PC-9 (cell line): Measurements from ENCODE around the gene SLC6A19. TPM values are rescaled to one million over a fixed set of nuclear protein-coding genes. Genes with fewer than 3 reads are reported as not detected.

Experiments
- BruUV-seq: library from RNA; stranded (reverse); fragments of 400-500 nt; replicated peaks from 2 replicates; lab custom pipeline; 2021; lab: Mats Ljungman, UMichigan
- CTCF ChIA-PET: fragments of 300-600 bp; sonication (Branson Sonifier 250); formaldehyde crosslinking; loops from one replicate; lab custom pipeline; 2022; ENCODE audit warnings: antibody characterized with exemption; lab: Charles Lee
- POLR2A ChIA-PET: fragments of 300-600 bp; sonication (Branson Sonifier 250); formaldehyde crosslinking; loops from one replicate; lab custom pipeline; 2022; ENCODE audit warnings: antibody characterized with exemption; ENCODE audit not compliant: unreplicated experiment; lab: Charles Lee
- DNase-seq, 2 experiments: peaks; one replicate each; pipeline versions ENCODE4 v3.0.0 to v3.0.0-alpha.2; 2015 to 2022; ENCODE audit warnings: mixed read lengths in 1 of 2
- H2AFZ ChIP-seq: fragments of 200-600 bp; sonication (generic); 2 replicates; pipeline ENCODE4 v1.8.1; 2017; ENCODE audit warnings: antibody characterized with exemption
- H3F3A ChIP-seq: fragments of 200-600 bp; sonication (generic); 2 replicates; pipeline ENCODE4 v1.8.1; 2017; ENCODE audit warnings: antibody characterized with exemption, mild to moderate bottlenecking, low read depth; ENCODE audit not compliant: insufficient read depth
- H3K27ac ChIP-seq: fragments of 200-600 bp; sonication (generic); 2 replicates; pipeline ENCODE4 v1.6.1; 2016; ENCODE audit warnings: mixed run types
- H3K27me3 ChIP-seq: fragments of 200-600 bp; sonication (generic); 2 replicates; pipeline ENCODE4 v1.6.1; 2016; ENCODE audit warnings: low read depth, mixed run types; ENCODE audit not compliant: insufficient read depth
- H3K36me3 ChIP-seq: fragments of 200-600 bp; sonication (generic); 2 replicates; pipeline ENCODE4 v1.6.1; 2016; ENCODE audit warnings: low read depth, mixed run types
- H3K4me1 ChIP-seq: fragments of 200-600 bp; sonication (generic); replicated peaks from 2 replicates; pipeline ENCODE4 v1.6.1; 2016; ENCODE audit warnings: mixed run types; ENCODE audit not compliant: insufficient read depth
- H3K4me2 ChIP-seq: fragments of 200-600 bp; sonication (generic); 2 replicates; pipeline ENCODE4 v1.6.1; 2017; ENCODE audit warnings: mixed run types
- H3K4me3 ChIP-seq: fragments of 200-600 bp; sonication (generic); 2 replicates; pipeline ENCODE4 v1.6.1; 2016; ENCODE audit warnings: mixed run types
- H3K79me2 ChIP-seq: fragments of 200-600 bp; sonication (generic); 2 replicates; pipeline ENCODE4 v1.6.1; 2017; ENCODE audit warnings: low read depth, mixed run types
- H3K9me2 ChIP-seq: fragments of 200-600 bp; sonication (generic); 2 replicates; pipeline ENCODE4 v1.8.1; 2017; ENCODE audit warnings: mild to moderate bottlenecking; ENCODE audit not compliant: insufficient read depth
- H3K9me3 ChIP-seq: fragments of 200-600 bp; sonication (generic); 2 replicates; pipeline ENCODE4 v1.8.1; 2016; ENCODE audit warnings: low read depth; ENCODE audit not compliant: insufficient read depth
- H4K20me1 ChIP-seq: fragments of 200-600 bp; sonication (generic); 2 replicates; pipeline ENCODE4 v1.8.1; 2017; ENCODE audit not compliant: insufficient read depth
- CTCF ChIP-seq: fragments of 200-600 bp; sonication (generic); conservative IDR thresholded peaks from 2 replicates; pipeline ENCODE4 v1.6.1; 2017; ENCODE audit warnings: mixed run types, antibody characterized with exemption, mild to moderate bottlenecking, moderate library complexity
- EZH2 ChIP-seq: fragments of 200-600 bp; sonication (generic); IDR thresholded peaks from 2 replicates; pipeline ENCODE4 v1.8.0; 2017; ENCODE audit warnings: antibody characterized with exemption, low read depth
- intact Hi-C: fragments of 100-400 bp; cut with micrococcal nuclease; formaldehyde crosslinking; loops from one replicate; pipeline ENCODE4 v1.10.0; 2022; ENCODE audit not compliant: unreplicated experiment
- total RNA-seq: library from RNA; stranded (reverse); gene quantifications from 2 replicates; pipeline ENCODE4 v1.2.3, GENCODE V29; 2021

SLC6A19 gene
- total RNA-seq, 1 experiment from 2014 or later: not detected

DNA sequence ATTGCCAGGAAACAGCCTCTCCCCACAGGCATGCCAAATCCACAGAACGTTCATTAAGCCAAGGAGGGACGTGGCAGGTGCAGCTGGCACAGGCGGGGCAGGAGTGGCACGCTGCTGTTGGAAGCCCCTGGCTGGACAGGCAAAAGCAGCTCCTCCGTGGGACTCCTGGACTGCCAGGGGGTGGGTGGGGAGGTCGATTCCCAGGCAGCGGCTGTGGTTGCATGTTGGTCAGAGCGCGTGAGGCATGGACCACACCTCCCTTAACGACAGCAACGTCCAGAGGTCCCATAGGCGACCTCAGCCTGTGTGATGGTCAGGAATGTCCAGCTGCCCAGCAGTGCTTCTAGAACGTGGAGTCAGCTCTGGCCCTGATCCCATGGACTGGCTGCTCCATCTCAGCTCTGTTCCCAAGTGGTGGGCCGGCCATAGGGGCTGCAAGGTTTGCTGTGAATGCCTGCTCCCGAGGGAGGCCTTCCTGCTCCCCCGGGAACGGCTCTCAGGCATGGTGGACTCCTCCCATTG, 6.9 kb downstream of the SLC6A19 start:
- no peaks in the 10 kb centered on the region for H3K9me2 ChIP-seq
- intact Hi-C loops: loop anchor here (10.0 kb wide), 2 partner anchors 137 to 237 kb away; partner anchors contain the start of genes CLPTM1L and SLC6A3
- no peak for DNase-seq

DNA sequence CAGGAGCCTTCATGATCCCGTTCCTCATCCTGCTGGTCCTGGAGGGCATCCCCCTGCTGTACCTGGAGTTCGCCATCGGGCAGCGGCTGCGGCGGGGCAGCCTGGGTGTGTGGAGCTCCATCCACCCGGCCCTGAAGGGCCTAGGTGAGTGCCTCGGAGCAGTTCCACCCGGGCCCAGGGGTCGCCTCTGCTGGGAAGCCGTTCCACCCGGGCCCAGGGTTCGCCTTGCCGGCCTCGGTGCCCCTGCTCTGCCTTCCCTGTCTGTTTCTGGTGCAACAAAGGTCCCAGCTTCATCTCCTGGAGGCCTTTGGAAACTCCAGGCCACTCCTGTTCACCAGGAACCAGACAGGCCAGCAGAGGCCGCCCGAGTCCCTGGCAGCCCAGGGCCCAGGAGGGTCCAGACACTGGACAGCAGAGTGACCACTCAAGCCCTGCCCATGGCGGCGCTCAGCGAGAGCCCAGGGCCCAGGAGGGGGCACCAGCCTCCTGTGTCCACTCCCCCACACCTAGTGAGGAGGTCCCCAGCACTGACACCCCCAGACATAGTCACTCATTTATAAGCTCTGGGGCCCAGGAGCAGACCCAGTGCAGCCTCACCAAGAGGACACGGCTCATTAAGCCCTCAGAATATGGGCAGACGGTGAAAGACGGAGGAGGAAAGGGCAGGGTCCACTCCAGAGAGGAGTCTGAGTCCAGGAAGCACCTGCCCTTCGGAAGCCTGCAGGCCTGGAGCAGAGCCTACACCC, 7.5 kb downstream of the SLC6A19 start:
- peaks cover 29% of the 10 kb centered on the region for H4K20me1 ChIP-seq
- peaks cover 77% of the 10 kb centered on the region for H3K27me3 ChIP-seq
- H3K4me3 ChIP-seq: no peak overlapping the region
- CTCF ChIA-PET: interaction anchor here (0.6 to 0.9 kb wide), 2 partner anchors 40 to 440 kb away, joined by 3 to 6 read pairs; no protein-coding TSS in a partner anchor
- no peak overlapping the region for H3K4me2 ChIP-seq
- peak in 1 of 2 experiments; percentile 41 for DNase-seq
- POLR2A ChIA-PET: interaction anchor here (0.6 kb wide), 1 partner anchor 146 kb away, joined by 3 read pairs; no protein-coding TSS in a partner anchor
- H2AFZ ChIP-seq: no peak overlapping the region
- H3K9me2 ChIP-seq: no peaks in the 10 kb centered on the region
- H3F3A ChIP-seq: no peaks in the 10 kb centered on the region; the same call in 1 of the 2 replicates
- no peak overlapping the region for H3K27ac ChIP-seq
- no peaks in the 10 kb centered on the region for H3K79me2 ChIP-seq
- no peaks in the 10 kb centered on the region for H3K4me1 ChIP-seq
- no peaks in the 10 kb centered on the region for H3K36me3 ChIP-seq
- BruUV-seq: no TSS peak
- H3K9me3 ChIP-seq: no peaks in the 10 kb centered on the region
- no peak for TF ChIP-seq EZH2
- TF ChIP-seq CTCF: peak; percentile 50; the same call in 1 of the 2 replicates
- intact Hi-C loops: loop anchor here (10.0 kb wide), 2 partner anchors 136 to 236 kb away; partner anchors contain the start of genes CLPTM1L and SLC6A3

More for the DNA sequence above, 6.9 kb downstream of the SLC6A19 start:
- H3K4me2 ChIP-seq: no peak overlapping the region
- H3K36me3 ChIP-seq: no peaks in the 10 kb centered on the region
- no peaks in the 10 kb centered on the region for H3K79me2 ChIP-seq
- H3K27ac ChIP-seq: no peak overlapping the region
- CTCF ChIA-PET: interaction anchor here (0.5 to 0.9 kb wide), 3 partner anchors 40 to 440 kb away, joined by 3 to 8 read pairs (median 6); no protein-coding TSS in a partner anchor
- H2AFZ ChIP-seq: no peak overlapping the region
- H3K27me3 ChIP-seq: peaks cover 81% of the 10 kb centered on the region
- H3F3A ChIP-seq: no peaks in the 10 kb centered on the region; the same call in 1 of the 2 replicates
- H3K4me1 ChIP-seq: no peaks in the 10 kb centered on the region
- TF ChIP-seq CTCF (no peak), EZH2 (no peak)
- no peak overlapping the region for H3K4me3 ChIP-seq
- no TSS peak for BruUV-seq
- POLR2A ChIA-PET: interaction anchor here (0.6 kb wide), 1 partner anchor 147 kb away, joined by 3 read pairs; no protein-coding TSS in a partner anchor
- no peaks in the 10 kb centered on the region for H3K9me3 ChIP-seq
- H4K20me1 ChIP-seq: peaks cover 29% of the 10 kb centered on the region

DNA sequence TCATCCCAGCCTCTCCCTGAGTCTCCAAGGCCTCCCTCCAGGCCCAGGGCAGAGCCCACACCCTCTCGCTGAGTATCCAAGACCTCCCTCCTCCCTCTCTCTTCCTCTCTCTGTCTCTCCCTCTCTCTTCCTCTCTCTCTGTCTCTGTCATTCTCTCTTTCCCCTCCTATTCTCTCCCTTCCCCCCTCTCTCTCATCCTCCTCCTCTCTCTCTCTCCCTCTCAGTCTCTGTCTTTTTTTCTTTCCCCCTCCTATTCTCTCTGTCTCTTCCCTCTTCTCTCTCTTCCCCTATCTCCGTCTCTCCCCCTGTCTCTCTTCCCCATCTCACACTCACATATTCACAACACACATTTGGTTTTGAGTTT, 8.1 kb downstream of the SLC6A19 start:
- H3K4me3 ChIP-seq: no peak overlapping the region
- H3K27ac ChIP-seq: no peak overlapping the region
- no peak overlapping the region for H3K4me2 ChIP-seq
- H3K27me3 ChIP-seq: peaks cover 77% of the 10 kb centered on the region
- no peaks in the 10 kb centered on the region for H3K4me1 ChIP-seq
- CTCF ChIA-PET: no interaction called here
- DNase-seq: no peak
- H3K36me3 ChIP-seq: no peaks in the 10 kb centered on the region
- peaks cover 25% of the 10 kb centered on the region for H4K20me1 ChIP-seq
- no peaks in the 10 kb centered on the region for H3K79me2 ChIP-seq
- intact Hi-C loops: loop anchor here (10.0 kb wide), 2 partner anchors 135 to 235 kb away; partner anchors contain the start of genes CLPTM1L and SLC6A3
- H3F3A ChIP-seq: no peaks in the 10 kb centered on the region; the same call in 1 of the 2 replicates
- no TSS peak for BruUV-seq
- no peaks in the 10 kb centered on the region for H3K9me2 ChIP-seq
- no peak overlapping the region for H2AFZ ChIP-seq
- POLR2A ChIA-PET: no interaction called here
- TF ChIP-seq CTCF (no peak), EZH2 (no peak)
- H3K9me3 ChIP-seq: no peaks in the 10 kb centered on the region
